ENCODE measurements around the gene DNAJC27.

The DNAJC27 gene

GRCh38 chr2:24926220-24926601, 45.5 kb downstream of the DNAJC27 start:
- H3K9me3 ChIP-seq (ENCODE audit: control insufficient read depth in 2 of 2, low read length in 2 of 2): no peaks in the 10 kb centered on the region
- H3K36me3 ChIP-seq (ENCODE audit: control insufficient read depth in 2 of 2, insufficient read depth in 2 of 2, low read length in 2 of 2): no peaks in the 10 kb centered on the region
- peak overlapping the region in 1 of 2 donors; percentile 57 for H3K4me3 ChIP-seq (ENCODE audit: low read length in 2 of 2)
- H3K9ac ChIP-seq (ENCODE audit: low read length in 2 of 2): no peak overlapping the region
- peak overlapping the region; percentile 24 for H3K27ac ChIP-seq (ENCODE audit: low read length)
- peaks cover 9% of the 10 kb centered on the region for H3K4me1 ChIP-seq (ENCODE audit: control insufficient read depth, insufficient read depth, low read length)
- H3K27me3 ChIP-seq (ENCODE audit: control insufficient read depth in 1 of 2, insufficient read depth in 2 of 2, low read length in 2 of 2): peaks cover 0 to 4% of the 10 kb centered on the region in 2 donors

- H3K4me1 ChIP-seq (ENCODE audit: control insufficient read depth, insufficient read depth, low read length): peaks cover 11% of the 10 kb centered on the region
- peaks cover 0 to 4% of the 10 kb centered on the region in 2 donors for H3K27me3 ChIP-seq (ENCODE audit: control insufficient read depth in 1 of 2, insufficient read depth in 2 of 2, low read length in 2 of 2)
- H3K9me3 ChIP-seq (ENCODE audit: control insufficient read depth in 2 of 2, low read length in 2 of 2): no peaks in the 10 kb centered on the region
- H3K36me3 ChIP-seq (ENCODE audit: control insufficient read depth in 2 of 2, insufficient read depth in 2 of 2, low read length in 2 of 2): no peaks in the 10 kb centered on the region
- H3K27ac ChIP-seq (ENCODE audit: low read length): no peak overlapping the region
- H3K4me3 ChIP-seq (ENCODE audit: low read length in 2 of 2): no peak overlapping the region
- H3K9ac ChIP-seq (ENCODE audit: low read length in 2 of 2): no peak overlapping the region
Observed at GRCh38 chr2:24925815-24926214, 45.9 kb downstream of the DNAJC27 start.

GRCh38 chr2:24924732-24925131, 47.0 kb downstream of the DNAJC27 start:
- Histone ChIP-seq H3K9me3 (ENCODE audit: control insufficient read depth in 2 of 2, low read length in 2 of 2) (no peaks in the 10 kb centered on the region), H3K36me3 (ENCODE audit: control insufficient read depth in 2 of 2, insufficient read depth in 2 of 2, low read length in 2 of 2) (no peaks in the 10 kb centered on the region), H3K27ac (ENCODE audit: low read length) (no peak overlapping the region), H3K4me1 (ENCODE audit: control insufficient read depth, insufficient read depth, low read length) (peaks cover 11% of the 10 kb centered on the region), H3K4me3 (ENCODE audit: low read length in 2 of 2) (no peak overlapping the region), H3K27me3 (ENCODE audit: control insufficient read depth in 1 of 2, insufficient read depth in 2 of 2, low read length in 2 of 2) (peaks cover 0 to 4% of the 10 kb centered on the region in 2 donors), H3K9ac (ENCODE audit: low read length in 2 of 2) (no peak overlapping the region)

- H3K4me3 ChIP-seq (ENCODE audit: low read length in 2 of 2): no peak overlapping the region
- H3K27me3 ChIP-seq (ENCODE audit: control insufficient read depth in 1 of 2, insufficient read depth in 2 of 2, low read length in 2 of 2): peaks cover 0 to 4% of the 10 kb centered on the region in 2 donors
- no peaks in the 10 kb centered on the region for H3K9me3 ChIP-seq (ENCODE audit: control insufficient read depth in 2 of 2, low read length in 2 of 2)
- H3K4me1 ChIP-seq (ENCODE audit: control insufficient read depth, insufficient read depth, low read length): peaks cover 14% of the 10 kb centered on the region
- H3K27ac ChIP-seq (ENCODE audit: low read length): no peak overlapping the region
- H3K36me3 ChIP-seq (ENCODE audit: control insufficient read depth in 2 of 2, insufficient read depth in 2 of 2, low read length in 2 of 2): no peaks in the 10 kb centered on the region
- no peak overlapping the region for H3K9ac ChIP-seq (ENCODE audit: low read length in 2 of 2)
Observed at GRCh38 chr2:24924266-24924665, 47.5 kb downstream of the DNAJC27 start.

- no peaks in the 10 kb centered on the region for H3K36me3 ChIP-seq (ENCODE audit: control insufficient read depth in 2 of 2, insufficient read depth in 2 of 2, low read length in 2 of 2)
- H3K27ac ChIP-seq (ENCODE audit: low read length): no peak overlapping the region
- H3K4me3 ChIP-seq (ENCODE audit: low read length in 2 of 2): no peak overlapping the region
- peaks cover 24% of the 10 kb centered on the region for H3K4me1 ChIP-seq (ENCODE audit: control insufficient read depth, insufficient read depth, low read length)
- H3K9ac ChIP-seq (ENCODE audit: low read length in 2 of 2): no peak overlapping the region
- H3K27me3 ChIP-seq (ENCODE audit: control insufficient read depth in 1 of 2, insufficient read depth in 2 of 2, low read length in 2 of 2): peaks cover 0 to 4% of the 10 kb centered on the region in 2 donors
- H3K9me3 ChIP-seq (ENCODE audit: control insufficient read depth in 2 of 2, low read length in 2 of 2): no peaks in the 10 kb centered on the region
Observed at GRCh38 chr2:24923106-24923505, 48.6 kb downstream of the DNAJC27 start.

GRCh38 chr2:24922556-24922955, 49.2 kb downstream of the DNAJC27 start:
- H3K4me1 ChIP-seq (ENCODE audit: control insufficient read depth, insufficient read depth, low read length): peaks cover 28% of the 10 kb centered on the region
- no peaks in the 10 kb centered on the region for H3K9me3 ChIP-seq (ENCODE audit: control insufficient read depth in 2 of 2, low read length in 2 of 2)
- H3K27ac ChIP-seq (ENCODE audit: low read length): no peak overlapping the region
- no peak overlapping the region for H3K9ac ChIP-seq (ENCODE audit: low read length in 2 of 2)
- H3K4me3 ChIP-seq (ENCODE audit: low read length in 2 of 2): no peak overlapping the region
- H3K36me3 ChIP-seq (ENCODE audit: control insufficient read depth in 2 of 2, insufficient read depth in 2 of 2, low read length in 2 of 2): no peaks in the 10 kb centered on the region
- H3K27me3 ChIP-seq (ENCODE audit: control insufficient read depth in 1 of 2, insufficient read depth in 2 of 2, low read length in 2 of 2): peaks cover 0 to 4% of the 10 kb centered on the region in 2 donors

- H3K27me3 ChIP-seq (ENCODE audit: control insufficient read depth in 1 of 2, insufficient read depth in 2 of 2, low read length in 2 of 2): peaks cover 0 to 4% of the 10 kb centered on the region in 2 donors
- peak overlapping the region in 1 of 2 donors; percentile 43 for H3K9ac ChIP-seq (ENCODE audit: low read length in 2 of 2)
- peak overlapping the region; percentile 59 to 74 for H3K4me3 ChIP-seq (ENCODE audit: low read length in 2 of 2)
- H3K36me3 ChIP-seq (ENCODE audit: control insufficient read depth in 2 of 2, insufficient read depth in 2 of 2, low read length in 2 of 2): no peaks in the 10 kb centered on the region
- peaks cover 22% of the 10 kb centered on the region for H3K4me1 ChIP-seq (ENCODE audit: control insufficient read depth, insufficient read depth, low read length)
- no peaks in the 10 kb centered on the region for H3K9me3 ChIP-seq (ENCODE audit: control insufficient read depth in 2 of 2, low read length in 2 of 2)
- no peak overlapping the region for H3K27ac ChIP-seq (ENCODE audit: low read length)
Observed at GRCh38 chr2:24920809-24921441, 50.8 kb downstream of the DNAJC27 start.

GRCh38 chr2:24920098-24920808, 51.5 kb downstream of the DNAJC27 start, which contains the start of gene ADCY3:
TSS of gene ADCY3 (minus strand) at chr2:24920237. CDS start at chr2:24918987, 1,250 bp downstream.
- no peaks in the 10 kb centered on the region for H3K36me3 ChIP-seq (ENCODE audit: control insufficient read depth in 2 of 2, insufficient read depth in 2 of 2, low read length in 2 of 2)
- peak within 1 kb of the TSS; percentile 55 to 61 for H3K9ac ChIP-seq (ENCODE audit: low read length in 2 of 2)
- no peak within 1 kb of the TSS for H3K27ac ChIP-seq (ENCODE audit: low read length)
- H3K27me3 ChIP-seq (ENCODE audit: control insufficient read depth in 1 of 2, insufficient read depth in 2 of 2, low read length in 2 of 2): peaks cover 0 to 3% of the 10 kb centered on the region in 2 donors
- no peaks in the 10 kb centered on the region for H3K9me3 ChIP-seq (ENCODE audit: control insufficient read depth in 2 of 2, low read length in 2 of 2)
- peaks cover 22% of the 10 kb centered on the region for H3K4me1 ChIP-seq (ENCODE audit: control insufficient read depth, insufficient read depth, low read length)
- H3K4me3 ChIP-seq (ENCODE audit: low read length in 2 of 2): peak within 1 kb of the TSS; percentile 59 to 74

- Histone ChIP-seq H3K9ac (ENCODE audit: low read length in 2 of 2) (peak overlapping the region; percentile 55 to 61), H3K9me3 (ENCODE audit: control insufficient read depth in 2 of 2, low read length in 2 of 2) (no peaks in the 10 kb centered on the region), H3K27me3 (ENCODE audit: control insufficient read depth in 1 of 2, insufficient read depth in 2 of 2, low read length in 2 of 2) (no peaks in the 10 kb centered on the region), H3K36me3 (ENCODE audit: control insufficient read depth in 2 of 2, insufficient read depth in 2 of 2, low read length in 2 of 2) (no peaks in the 10 kb centered on the region), H3K4me1 (ENCODE audit: control insufficient read depth, insufficient read depth, low read length) (peaks cover 22% of the 10 kb centered on the region), H3K4me3 (ENCODE audit: low read length in 2 of 2) (peak overlapping the region; percentile 48 to 74), H3K27ac (ENCODE audit: low read length) (no peak overlapping the region)
Observed at GRCh38 chr2:24919506-24920097, 52.2 kb downstream of the DNAJC27 start.

- peak overlapping the region; percentile 55 to 61 for H3K9ac ChIP-seq (ENCODE audit: low read length in 2 of 2)
- H3K36me3 ChIP-seq (ENCODE audit: control insufficient read depth in 2 of 2, insufficient read depth in 2 of 2, low read length in 2 of 2): no peaks in the 10 kb centered on the region
- peaks cover 22% of the 10 kb centered on the region for H3K4me1 ChIP-seq (ENCODE audit: control insufficient read depth, insufficient read depth, low read length)
- H3K4me3 ChIP-seq (ENCODE audit: low read length in 2 of 2): peak overlapping the region; percentile 48 to 74
- no peaks in the 10 kb centered on the region for H3K9me3 ChIP-seq (ENCODE audit: control insufficient read depth in 2 of 2, low read length in 2 of 2)
- no peak overlapping the region for H3K27ac ChIP-seq (ENCODE audit: low read length)
- H3K27me3 ChIP-seq (ENCODE audit: control insufficient read depth in 1 of 2, insufficient read depth in 2 of 2, low read length in 2 of 2): no peaks in the 10 kb centered on the region
Observed at GRCh38 chr2:24919037-24919505, 52.7 kb downstream of the DNAJC27 start.

Measured in stomach smooth muscle (tissue), 2 donors.